Muscle of back (tissue), 11 donors: ENCODE measurements around the gene PRKCE. TPM values are rescaled to one million over a fixed set of nuclear protein-coding genes. Genes with fewer than 3 reads are reported as not detected.

Experiments used
- DNase-seq, 3 donors: peaks; one replicate each; pipeline versions ENCODE4 v3.0.0 to v3.0.0-alpha.2; 2013
- polyA plus RNA-seq, 10 donors: library from polyadenylated mRNA; unstranded; fragments of 120-200 nt; gene quantifications; one replicate each; pipeline ENCODE4 v1.2.1, GENCODE V29; 2013; ENCODE audit not compliant: insufficient read length in 10 of 10

PRKCE gene
- polyA plus RNA-seq, 10 donors: 4.6 to 7.8 (median 6.1) TPM

DNA sequence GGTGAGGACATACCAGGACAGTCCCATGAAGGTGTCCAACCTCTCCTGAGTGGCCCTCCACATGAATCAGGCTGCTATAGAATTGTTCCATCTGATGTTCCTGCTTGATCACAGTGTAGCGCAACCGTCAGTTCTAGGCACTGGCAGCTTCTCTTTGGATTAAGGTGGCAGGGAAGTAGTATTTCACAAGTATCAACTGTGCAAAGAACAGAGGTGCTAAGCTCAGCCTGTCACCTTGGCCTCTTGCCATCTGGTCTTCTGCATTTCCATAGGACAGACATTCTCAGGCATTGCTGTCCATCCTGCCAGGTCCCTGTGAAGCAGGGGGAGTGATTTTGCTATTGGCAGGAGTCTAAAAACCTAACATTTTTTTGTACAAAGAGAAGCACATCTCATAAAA is 463.5 kb downstream of the PRKCE start:
- DNase-seq: peak in 1 of 3 donors; percentile 35

DNA sequence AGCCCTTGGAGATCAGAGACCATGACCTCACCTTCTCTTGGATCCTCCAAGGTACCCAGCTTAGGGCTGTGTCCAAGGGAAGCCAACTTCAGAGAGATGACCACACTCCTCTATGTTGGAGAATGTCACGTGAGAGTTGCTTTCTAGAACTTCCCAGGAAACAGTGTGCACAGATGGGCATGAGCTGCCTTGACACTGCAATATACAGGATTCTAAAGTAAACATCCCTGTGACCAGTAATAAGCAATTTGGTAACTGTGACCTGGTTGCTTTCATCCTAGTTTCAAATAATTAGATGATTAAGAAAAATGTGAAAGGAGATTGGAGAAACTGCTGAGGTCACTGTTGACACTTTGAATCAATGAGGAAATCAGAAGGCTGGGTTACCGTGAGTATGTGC is 464.7 kb downstream of the PRKCE start:
- no peak for DNase-seq

DNA sequence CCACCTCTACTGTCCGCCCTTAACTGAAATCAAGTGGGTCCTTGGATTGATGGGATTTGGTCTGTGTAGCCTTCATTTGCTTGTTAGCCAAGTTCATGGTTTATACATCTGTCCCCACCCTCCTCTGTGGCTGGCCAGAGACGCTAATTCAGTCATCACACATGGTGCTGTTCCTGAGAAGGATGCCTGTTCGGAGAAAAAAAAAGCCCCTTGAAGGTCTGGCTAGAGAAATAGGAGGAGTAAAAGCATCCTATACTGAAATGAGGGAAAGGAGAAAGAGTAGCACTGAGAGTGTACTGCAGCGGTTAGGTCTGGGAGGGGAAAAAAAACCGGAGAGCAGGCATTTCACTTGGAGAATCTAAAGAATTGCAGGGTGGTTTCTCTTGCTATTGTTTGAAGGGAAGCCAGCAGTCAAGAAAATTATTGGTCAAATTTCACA is 465.1 kb downstream of the PRKCE start:
- no peak for DNase-seq

DNA sequence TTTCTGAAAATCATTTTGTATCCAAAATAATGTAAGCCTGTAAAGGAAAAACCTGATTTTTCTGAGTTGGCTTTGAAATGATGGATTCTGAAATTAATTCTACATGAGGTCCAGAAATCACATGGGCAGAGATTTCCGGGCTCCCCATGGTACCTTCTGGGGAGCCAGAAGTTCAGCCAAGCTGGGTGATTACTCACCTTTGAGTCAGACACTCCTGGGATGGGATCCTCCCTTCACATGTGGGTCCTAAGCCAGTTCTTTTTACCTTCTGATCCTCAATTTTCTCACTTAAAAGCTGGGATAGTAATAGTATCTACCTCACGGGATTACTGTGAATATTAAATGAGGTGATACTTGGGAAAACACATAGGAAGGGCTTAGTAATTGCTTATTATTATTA is 465.9 kb downstream of the PRKCE start:
- no peak for DNase-seq

DNA sequence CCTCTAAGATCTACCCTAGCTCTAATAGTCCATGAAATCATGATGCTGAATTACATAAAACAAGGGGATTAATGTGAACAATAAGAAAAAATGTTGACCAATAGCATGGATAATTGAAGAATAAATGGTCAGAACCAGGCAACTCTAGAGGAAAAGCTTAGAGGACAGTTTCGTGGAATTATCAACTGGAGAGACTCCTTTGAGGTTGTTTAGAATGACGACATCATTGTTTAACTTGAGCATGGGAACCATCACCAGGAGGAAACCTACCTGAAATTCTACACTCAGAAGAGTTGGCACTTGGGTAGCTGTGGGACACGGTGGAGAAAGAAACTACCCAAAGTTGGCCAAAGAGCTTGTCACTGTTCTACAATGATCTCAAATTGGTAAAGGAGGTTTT is 466.5 kb downstream of the PRKCE start:
- DNase-seq: no peak

DNA sequence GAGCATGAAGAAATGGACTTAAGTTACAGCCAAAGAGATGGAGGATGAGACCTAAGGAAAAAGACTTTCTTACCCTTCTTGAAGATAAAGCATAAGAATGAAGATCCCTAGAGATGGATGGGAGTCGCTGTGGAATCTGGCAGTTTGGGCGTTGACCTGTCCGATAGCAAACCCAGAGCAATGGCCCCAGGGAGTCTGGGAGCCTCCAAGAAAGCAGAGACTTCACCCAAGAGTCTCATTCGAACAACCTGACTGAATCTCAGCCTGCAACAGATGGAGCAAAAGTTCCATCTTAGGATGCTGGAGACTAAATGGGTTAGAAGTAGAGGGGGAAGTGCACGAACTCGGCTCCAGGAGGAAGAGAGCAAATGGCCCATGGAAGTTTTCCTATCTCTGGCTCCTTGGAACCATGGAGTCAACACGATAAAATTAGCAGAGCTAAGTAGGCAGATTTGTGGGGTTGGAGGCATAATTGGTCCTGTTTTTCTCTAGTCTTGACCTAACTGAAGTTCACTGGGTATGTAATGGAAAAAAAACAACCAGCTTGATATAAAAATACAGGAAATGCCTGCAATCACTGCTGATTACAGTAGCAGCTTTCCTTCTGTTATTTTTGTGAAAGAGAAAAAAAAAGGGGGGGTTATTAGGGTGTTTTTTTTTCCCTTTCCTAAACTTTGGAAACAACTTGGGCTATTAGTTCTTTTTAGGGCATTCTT is 467.3 kb downstream of the PRKCE start:
- peak in 1 of 3 donors; percentile 55 for DNase-seq

DNA sequence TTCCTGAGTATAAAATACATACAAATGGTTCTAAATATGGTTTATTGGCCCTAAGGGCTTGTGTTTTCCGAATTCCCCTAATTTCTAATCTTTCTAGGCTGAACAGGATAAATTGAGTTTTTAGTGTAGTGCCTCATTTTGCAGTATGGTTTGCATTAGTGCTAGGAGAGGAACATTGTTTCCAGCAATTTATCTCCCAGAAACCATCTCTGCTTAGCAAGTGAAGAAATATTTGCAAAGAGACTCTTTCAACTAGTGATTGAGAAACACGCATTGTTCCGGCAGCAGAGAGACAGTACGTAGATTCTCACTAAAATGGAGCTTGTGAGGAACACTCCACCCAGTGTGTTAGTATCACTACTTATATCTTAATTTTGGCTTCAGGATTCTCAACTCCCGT is 468.0 kb downstream of the PRKCE start:
- peak in 2 of 3 donors; percentile 53 to 59 for DNase-seq

DNA sequence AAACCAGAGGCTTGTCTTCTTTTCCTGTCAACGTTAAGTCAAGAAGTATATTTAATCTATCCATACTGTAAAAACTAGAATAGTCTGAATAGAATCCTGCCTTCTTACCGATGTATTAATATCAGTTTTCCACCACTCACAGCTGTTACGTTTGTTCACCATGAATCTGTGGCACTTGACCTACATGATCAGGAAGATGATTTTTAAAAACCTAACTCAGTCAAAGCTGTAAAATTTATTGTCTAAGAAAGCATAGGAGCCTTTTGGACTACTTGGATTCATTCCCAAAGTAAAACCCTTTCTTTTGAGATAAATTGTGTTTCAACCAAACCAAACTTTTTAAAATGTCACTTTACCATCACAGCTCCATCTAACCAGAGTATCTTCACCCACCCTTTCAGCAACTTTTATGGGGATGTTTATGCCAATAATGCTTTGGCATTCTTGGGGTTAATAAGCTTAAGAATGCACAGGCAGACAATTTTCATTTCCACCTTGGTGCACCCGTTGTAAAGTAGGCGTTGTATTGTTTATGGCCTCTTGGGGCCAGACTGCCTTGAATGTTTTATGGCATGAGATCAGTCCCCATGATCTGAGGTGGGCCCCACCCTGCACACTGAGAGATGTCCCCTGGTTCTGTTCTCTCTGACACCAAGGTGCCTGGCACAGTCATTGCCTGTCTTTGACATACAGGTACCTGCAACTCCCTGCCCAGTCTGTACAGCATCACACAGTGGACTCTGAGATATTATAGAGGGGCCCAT is 469.5 kb downstream of the PRKCE start:
- no peak for DNase-seq

DNA sequence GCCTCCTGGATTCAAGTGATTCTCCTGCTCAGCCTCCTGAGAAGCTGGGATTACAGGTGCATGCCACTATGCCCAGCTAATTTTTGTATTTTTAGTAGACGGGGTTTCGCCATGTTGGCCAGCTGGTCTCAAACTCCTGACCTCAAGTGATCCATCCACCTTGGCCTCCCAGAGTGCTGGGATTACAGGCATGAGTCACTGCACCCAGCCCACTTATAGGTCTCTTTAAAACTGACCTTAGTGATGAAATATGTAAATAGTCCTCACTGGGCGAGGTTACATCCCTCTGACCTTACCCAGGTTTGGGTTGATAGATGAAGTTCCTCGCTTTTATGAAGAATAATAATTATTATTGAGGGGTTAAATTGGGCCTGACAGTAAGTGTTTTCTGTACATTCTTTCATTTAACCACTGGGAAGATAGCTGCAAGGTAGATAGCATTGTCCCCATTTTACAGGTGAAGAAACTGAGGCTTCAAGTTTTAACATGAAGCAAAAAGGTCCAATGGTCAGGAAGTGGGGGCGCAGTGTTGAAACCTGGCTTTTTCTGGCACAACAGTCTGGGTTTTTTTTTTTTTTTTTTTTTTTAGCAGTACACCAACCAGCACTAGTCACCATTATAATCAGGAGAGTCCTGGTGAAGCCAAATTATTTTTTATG is 471.0 kb downstream of the PRKCE start:
- no peak for DNase-seq

DNA sequence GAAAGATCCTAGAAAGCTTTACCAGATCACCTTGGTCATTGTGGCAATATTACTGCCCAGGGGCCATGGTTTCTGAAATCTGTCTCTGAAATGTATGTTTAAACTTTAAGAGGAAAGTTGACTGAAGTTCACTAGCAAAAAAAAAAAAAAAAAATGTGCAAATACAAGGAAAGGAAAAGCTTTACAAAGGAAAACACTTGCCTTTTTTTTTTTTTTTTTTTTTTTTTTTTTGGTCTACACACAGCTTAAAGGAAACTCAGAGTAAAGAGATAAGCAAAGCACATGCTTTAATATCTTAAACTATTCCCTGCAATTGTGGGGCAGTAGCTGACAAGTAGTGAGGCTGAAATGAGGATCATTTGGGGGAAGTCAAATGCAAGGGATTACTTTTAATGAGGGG is 471.5 kb downstream of the PRKCE start:
- no peak for DNase-seq

DNA sequence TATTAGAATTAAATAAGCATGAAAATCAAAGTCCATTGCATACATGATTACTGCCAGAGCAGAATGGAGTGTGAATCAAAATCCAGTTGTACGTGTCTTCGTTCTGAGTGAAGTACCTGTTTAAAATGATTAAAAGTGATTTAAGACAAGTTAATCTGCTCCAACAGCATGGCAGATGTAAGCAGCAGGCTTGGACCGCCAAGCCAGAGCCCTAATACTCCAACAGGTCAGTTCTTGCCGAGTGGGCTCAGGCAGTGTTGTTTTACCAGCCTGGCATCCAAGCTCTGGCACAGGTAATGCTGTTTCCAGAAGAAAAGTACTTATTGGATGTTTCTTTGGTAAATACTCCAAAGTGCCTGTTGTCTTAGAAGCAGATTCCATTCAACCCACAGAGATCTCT is 474.3 kb downstream of the PRKCE start:
- DNase-seq: no peak

DNA sequence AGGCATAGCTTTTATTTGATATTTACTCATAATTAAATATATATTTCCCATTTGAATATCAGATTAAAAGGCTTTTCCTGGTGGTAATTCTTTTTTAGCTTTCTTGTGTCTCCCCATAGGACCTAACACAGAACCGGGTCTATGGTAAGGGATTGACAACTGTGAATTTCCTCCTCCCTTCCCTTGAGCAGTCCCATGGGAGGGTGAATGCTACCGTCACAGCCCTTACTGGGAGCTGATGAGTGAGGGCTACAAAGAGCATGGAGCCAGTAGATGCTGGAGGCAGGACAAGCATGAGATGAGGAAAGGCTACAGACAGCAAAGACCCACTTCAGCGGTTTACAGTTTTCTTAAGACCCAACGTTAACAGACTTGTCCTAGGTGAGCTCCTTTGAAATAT is 475.1 kb downstream of the PRKCE start:
- no peak for DNase-seq

DNA sequence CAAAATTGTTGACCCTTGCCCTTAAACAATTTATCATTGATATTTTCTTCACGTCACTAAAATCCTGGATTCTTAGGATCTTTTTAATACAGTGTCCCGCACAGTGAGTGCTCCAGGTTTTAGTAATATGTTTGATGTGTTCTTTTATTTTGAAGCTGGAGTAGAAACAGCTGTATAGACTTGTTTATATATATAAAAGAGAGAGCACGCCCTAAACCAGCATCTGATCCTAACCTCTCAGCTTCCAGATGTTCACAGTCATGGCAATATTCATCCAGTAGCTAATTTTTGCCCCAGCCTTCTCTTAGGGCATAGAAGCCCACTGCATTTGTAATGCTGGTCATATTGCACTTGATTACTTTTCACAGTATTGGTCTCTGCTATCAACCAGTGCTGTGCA is 475.7 kb downstream of the PRKCE start:
- DNase-seq: no peak

DNA sequence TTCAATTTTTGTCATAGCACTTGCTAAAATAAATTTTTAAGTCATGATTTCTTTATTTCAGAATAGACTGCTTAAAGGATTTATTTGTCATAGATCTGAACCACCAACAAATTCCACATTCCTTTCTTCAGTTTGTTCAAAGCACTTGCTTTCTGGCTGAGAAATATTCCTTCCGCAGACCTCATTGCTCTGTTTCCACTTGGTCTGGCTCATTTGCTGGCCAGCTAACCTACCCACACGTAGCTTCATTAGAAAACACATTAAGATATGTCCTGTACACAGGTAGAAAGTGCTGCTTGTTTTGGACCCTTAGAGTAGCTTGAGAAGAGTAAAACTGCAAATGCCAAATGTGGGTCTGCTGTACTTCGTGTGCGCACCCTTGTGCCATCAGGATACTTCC is 479.0 kb downstream of the PRKCE start:
- DNase-seq: no peak

DNA sequence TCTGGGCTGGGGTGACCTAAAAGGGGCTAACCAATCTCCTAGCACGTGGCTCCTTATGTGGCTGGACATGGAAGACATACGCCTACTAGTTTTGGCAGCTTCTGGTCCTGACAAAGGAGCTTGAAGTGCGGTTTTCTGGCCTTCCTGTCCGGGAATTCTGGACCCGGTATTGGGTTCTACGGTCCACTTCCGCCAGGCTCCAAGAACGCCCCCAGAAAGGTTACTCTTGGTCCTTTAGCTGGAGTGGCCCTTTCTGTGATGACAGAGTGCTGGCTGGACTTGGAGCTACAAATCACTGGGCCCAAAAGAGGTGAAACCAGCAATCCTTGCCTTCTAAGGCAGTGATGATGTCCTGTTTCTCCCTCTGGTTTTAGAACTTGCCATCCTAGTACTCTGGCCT is 481.5 kb downstream of the PRKCE start:
- DNase-seq: no peak

DNA sequence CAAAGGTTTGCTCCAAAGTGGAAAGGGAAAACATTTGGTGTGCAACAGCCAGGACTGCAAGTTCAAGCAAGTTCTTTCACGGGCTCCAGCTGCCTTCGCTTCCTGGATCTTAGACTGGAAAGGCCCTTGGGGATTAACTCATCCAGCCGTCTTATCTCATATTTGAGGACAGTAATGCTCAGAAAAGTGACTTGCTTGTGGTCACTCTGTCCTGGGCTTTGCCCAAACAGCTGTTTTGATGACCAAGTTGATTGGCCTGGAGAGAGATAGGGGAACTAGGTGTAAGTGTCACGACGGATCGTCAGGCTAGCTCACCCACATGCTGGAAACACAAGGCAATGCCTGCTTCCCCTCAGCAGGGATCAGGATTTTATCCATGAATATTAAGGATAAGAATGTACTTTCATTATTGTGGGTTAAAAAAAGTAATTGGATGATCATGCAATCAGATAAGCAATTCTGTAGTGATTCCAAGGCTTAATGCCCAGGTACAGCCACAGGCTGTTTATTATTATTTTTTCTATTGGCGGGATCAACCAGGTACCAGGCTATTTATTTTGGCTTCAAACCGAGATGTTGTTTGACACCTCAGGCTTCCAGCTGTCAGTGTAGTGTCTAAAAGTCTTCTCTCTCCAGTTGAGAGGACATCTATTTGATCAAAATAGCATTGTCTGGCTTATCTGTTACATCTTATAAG is 483.2 kb downstream of the PRKCE start:
- DNase-seq: peak; percentile 31 to 82 (median 48)

DNA sequence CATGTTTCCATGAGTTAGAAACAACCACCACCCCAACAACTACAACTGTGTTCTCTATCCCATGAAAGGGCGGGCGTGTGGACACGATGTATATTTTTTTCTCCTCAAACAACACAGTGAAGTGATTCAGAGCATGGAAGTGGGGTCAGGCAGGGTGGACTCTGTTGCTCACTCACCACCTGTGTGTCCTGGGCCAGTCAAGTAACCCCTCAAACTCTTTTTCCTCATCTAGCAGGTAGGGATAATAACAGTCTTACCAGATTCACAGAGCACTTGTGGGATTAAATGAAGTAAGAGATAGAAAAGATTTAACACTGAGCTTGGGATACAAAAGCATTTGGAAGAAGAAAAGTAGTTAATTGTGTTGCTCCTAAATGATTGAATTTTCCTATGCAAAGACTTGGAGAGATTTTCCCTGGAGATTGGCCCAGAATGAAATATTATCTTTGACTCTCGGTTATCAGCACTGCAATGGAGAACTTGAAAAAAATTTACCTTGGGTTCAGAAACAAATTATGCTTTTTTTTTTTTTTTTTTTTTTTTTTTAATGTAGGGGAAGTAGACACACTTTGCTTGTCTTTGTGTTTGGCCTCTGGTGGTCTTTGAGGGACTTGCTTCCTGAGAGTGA is 483.9 kb downstream of the PRKCE start:
- DNase-seq: no peak

DNA sequence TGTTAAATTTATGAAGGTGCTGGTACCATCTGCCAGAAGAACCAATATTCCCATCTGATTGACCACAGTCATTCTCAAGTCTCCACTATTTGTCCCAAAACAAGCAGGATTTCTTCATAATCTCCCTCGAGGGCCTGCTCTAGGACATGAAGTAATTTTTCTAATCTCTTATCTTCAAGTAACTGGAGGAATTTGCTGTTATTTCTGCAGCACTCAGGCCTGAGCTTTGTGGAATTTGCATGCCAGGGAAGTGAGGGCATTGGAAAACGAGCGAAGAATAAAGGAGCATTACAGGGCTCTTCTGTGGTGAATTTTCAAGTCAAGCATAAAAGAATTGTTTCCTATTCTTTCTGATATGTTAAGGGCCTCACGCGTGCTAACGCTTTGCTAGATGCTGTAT is 484.5 kb downstream of the PRKCE start:
- DNase-seq: no peak

DNA sequence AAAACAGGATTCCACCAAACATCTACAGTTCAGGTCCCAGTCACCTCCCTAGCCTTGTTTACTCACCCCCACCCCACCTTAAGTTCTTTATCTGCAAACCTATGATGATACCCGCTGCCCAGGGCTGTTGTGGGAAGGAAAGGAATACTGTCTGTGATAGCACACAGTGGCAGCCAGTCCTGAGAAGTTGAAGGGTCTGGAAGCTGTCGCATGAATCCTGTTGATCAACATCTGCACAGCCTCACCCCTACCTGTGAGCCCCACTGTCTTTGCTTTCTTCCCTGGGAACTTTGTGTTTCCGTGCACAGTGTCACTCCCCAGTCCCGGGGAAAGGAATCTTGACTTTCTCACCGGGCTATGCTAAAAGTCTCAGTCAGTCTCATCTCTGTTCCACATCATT is 485.0 kb downstream of the PRKCE start:
- no peak for DNase-seq

DNA sequence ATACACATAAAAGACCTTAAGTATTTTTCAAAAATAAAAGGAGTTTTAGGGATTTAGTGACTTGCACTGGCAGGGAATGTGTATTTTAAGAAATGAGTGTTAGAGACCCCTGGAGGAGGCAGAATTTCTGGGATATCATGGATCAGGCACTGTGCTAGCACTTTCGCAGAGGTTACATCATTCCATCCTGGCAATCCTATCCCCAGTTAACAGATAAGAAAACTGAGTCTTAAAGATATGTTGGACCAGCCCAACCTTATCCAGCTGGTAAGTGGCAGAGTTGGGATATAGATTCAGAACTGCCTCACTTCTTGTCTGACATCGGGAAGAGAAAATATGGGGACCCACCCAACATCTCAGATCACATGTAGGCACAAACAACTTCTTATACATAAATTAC is 485.5 kb downstream of the PRKCE start:
- no peak for DNase-seq

DNA sequence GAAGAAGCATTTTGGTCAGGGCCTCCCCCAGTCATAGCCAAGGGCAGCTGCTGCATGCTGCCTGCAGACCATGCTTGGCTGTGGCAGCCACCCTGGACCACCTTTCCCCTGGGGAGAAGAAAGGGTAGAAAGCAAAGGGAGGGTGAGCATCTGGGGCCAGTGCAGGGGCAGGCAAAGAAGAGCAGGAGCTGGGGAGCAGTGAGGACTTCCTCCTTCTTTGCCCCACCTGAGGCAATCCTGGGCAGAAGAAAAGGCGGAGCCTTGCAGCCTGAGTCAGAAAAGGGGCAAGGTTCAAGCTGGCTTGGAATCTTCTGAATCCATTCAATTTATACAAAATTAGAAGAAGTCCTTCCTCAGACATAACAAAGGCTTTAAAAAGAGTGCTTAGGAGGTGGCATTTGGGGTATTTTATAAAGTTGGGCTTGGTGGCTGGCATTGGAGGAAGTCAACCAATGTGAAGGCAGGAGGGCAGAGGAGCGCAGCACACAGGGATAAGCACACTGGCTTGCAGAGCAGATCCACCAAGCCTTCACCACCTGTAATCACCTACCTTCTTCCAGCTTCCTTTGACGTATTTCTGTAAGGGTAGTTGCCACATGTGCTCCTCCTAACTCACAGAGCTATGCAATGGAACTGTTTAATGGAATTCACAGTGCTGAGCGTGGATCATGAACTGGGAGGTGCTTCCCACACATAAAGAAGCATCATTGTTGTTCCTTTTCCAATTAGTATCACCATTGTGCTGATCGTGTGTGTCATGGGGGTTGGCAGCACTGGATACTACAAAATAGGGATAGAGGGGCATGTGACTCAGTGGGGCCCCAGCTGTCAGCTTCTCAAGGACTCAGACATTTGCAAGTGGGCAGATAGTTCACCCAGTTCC is 491.3 kb downstream of the PRKCE start:
- no peak for DNase-seq
